Tongue (tissue), 2 donors: ENCODE data around the gene MSMO1. TPM values are rescaled to one million over a fixed set of nuclear protein-coding genes. Genes with fewer than 3 reads are reported as not detected.

Experiments used
- small RNA-seq: library from RNA; depleted of rRNA; stranded (forward); fragments of <200 nt; gene quantifications from one replicate; pipeline ENCODE3, GENCODE V24; 2014; ENCODE audit warnings: low replicate concordance
- total RNA-seq: library from RNA; depleted of rRNA; stranded (reverse); fragments of >200 nt; gene quantifications from one replicate; pipeline ENCODE4 v1.2.3, GENCODE V29; 2014

Gene MSMO1
- total RNA-seq, 1 donor from 2014 or later, result 57.3 TPM

Small RNAs within 50 kb of the gene (small RNA-seq; reads per million reads assigned to genes)
- 0.10 reads per million for gene MIR578

Other genes starting within 250 kb of the MSMO1 start
- gene TMEM192, start 214.8 kb upstream of the MSMO1 start, total RNA-seq, result 9.8 TPM
- gene KLHL2, start 120.1 kb upstream of the MSMO1 start, total RNA-seq, result 24.3 TPM
- 147 TPM for gene CPE, start 51.3 kb downstream of the MSMO1 start, total RNA-seq